ENCODE results near the gene SDCCAG8. TPM values are rescaled to one million over a fixed set of nuclear protein-coding genes. Genes with fewer than 3 reads are reported as not detected.

SDCCAG8 gene
- total and polyA plus RNA-seq, 2 experiments from 2014 or later = 28.0 to 66.7 TPM

GRCh38 chr1:243421784-243422183, 165.9 kb downstream of the SDCCAG8 start:
- Histone ChIP-seq H3K9me2 (ENCODE audit: insufficient read depth) (no peaks in the 10 kb centered on the region), H3K27ac (ENCODE audit: low read depth) (no peak overlapping the region), H3K4me2 (0 out of 2 replicates have a peak overlapping the region, but pooled peaks have one; percentile 17), H3K4me1 (ENCODE audit: insufficient read depth) (peaks cover 15% of the 10 kb centered on the region), H2AFZ (0 out of 2 replicates have a peak overlapping the region, but pooled peaks have one; percentile 8), H3F3A (replicated peaks; ENCODE audit: low read depth) (no peaks in the 10 kb centered on the region), H3K4me3 (no peak overlapping the region), H4K20me1 (replicated peaks; ENCODE audit: insufficient read depth) (no peaks in the 10 kb centered on the region), H3K27me3 (ENCODE audit: insufficient read depth) (no peaks in the 10 kb centered on the region), H3K36me3 (ENCODE audit: insufficient read depth) (no peaks in the 10 kb centered on the region), H3K79me2 (replicated peaks; ENCODE audit: insufficient read depth) (no peaks in the 10 kb centered on the region)
- H3K9me3 Mint-ChIP-seq = no peaks in the 10 kb centered on the region
- H3K27ac Mint-ChIP-seq = peak overlapping the region; percentile 53
- H3K4me3 Mint-ChIP-seq = no peak overlapping the region
- ATAC-seq (peak; percentile 98), DNase-seq (ENCODE audit: low spot score) (peak; percentile 55)
- H3K36me3 Mint-ChIP-seq (ENCODE audit: low read depth) = no peaks in the 10 kb centered on the region
- H3K27me3 Mint-ChIP-seq (ENCODE audit: insufficient read depth, low read depth, poor library complexity) = no peaks in the 10 kb centered on the region
- no peak for TF ChIP-seq ETS1 (IDR thresholded peaks at IDR 0.05)
- no peak for TF ChIP-seq ZNF114 (CRISPR knock-in tag; IDR thresholded peaks at IDR 0.05)
- TF ChIP-seq REST (IDR thresholded peaks at IDR 0.05; ENCODE audit: unreplicated experiment) = no peak
- no peak for TF ChIP-seq JUNB (IDR thresholded peaks at IDR 0.05; ENCODE audit: unreplicated experiment)
- no peak for TF ChIP-seq EZH2 (IDR thresholded peaks at IDR 0.05; ENCODE audit: low read depth, unreplicated experiment)
- no peak for TF ChIP-seq CTCF (conservative IDR thresholded peaks at IDR 0.05; ENCODE audit: low read depth in 2 of 2)
- no peak for TF ChIP-seq CREB1 (CRISPR knock-in tag; IDR thresholded peaks at IDR 0.05; ENCODE audit: low read depth)
- no peak for TF ChIP-seq EZH2phosphoT487 (IDR thresholded peaks at IDR 0.05; ENCODE audit: unreplicated experiment)
- TF ChIP-seq ZNF462 (CRISPR knock-in tag; IDR thresholded peaks at IDR 0.05) = no peak
- TF ChIP-seq NANOG (IDR thresholded peaks at IDR 0.05; ENCODE audit: borderline replicate concordance) = no peak
- no peak for TF ChIP-seq POLR2AphosphoS5 (IDR thresholded peaks at IDR 0.05; ENCODE audit: low read depth)
- TF ChIP-seq STAT1 (IDR thresholded peaks at IDR 0.05; ENCODE audit: unreplicated experiment) = no peak
- TF ChIP-seq ZNF331 (CRISPR knock-in tag; IDR thresholded peaks at IDR 0.05; ENCODE audit: low read depth) = no peak
- peaks cover 23% of the 10 kb centered on the region for H3K4me1 Mint-ChIP-seq

All from GM23338 (cell line).